Right atrium auricular region (tissue), 2 donors: ENCODE results near the gene DAAM2. TPM values are rescaled to one million over a fixed set of nuclear protein-coding genes. Genes with fewer than 3 reads are reported as not detected.
A peak's percentile ranks its signal among the peaks of the same experiment; 100 is the strongest.

Experiments used
- DNase-seq: peaks from one replicate; pipeline ENCODE4 v3.0.0-alpha.2; 2019; ENCODE audit warnings: low spot score
- H3K27ac ChIP-seq, 2 donors: fragments of 200-600 bp; sonication (generic); 1 replicate in 1 of 2; 2 replicates in 1 of 2; pipeline ENCODE4 v1.5.1; 2016 to 2019
- H3K27me3 ChIP-seq, 2 donors: fragments of 200-600 bp; sonication (generic); one replicate each; pipeline versions ENCODE4 v1.5.1 to v1.6.0; 2017 to 2019
- H3K36me3 ChIP-seq: fragments of 200-600 bp; sonication (generic); one replicate; pipeline ENCODE4 v1.5.1; 2016
- H3K4me1 ChIP-seq, 2 donors: fragments of 200-600 bp; sonication (generic); one replicate each; pipeline versions ENCODE4 v1.5.1 to v1.6.0; 2017 to 2019
- H3K4me3 ChIP-seq, 2 donors: fragments of 200-600 bp; sonication (generic); 1 replicate in 1 of 2; 2 replicates in 1 of 2; pipeline ENCODE4 v1.5.1; 2017 to 2019; ENCODE audit warnings: mild to moderate bottlenecking in 1 of 2, moderate library complexity in 1 of 2
- H3K9me3 ChIP-seq, 2 donors: fragments of 200-600 bp; sonication (generic); one replicate each; pipeline ENCODE4 v1.5.1; 2019
- CTCF ChIP-seq, 2 donors: fragments of 200-600 bp; sonication (generic); IDR thresholded peaks; one replicate each; pipeline ENCODE4 v1.5.1; 2019; ENCODE audit warnings: antibody characterized with exemption in 2 of 2
- total RNA-seq, 2 donors: library from RNA; depleted of rRNA; stranded (reverse); fragments of >200 nt; gene quantifications; one replicate each; pipeline ENCODE4 v1.1.0, GENCODE V29; 2016

DAAM2 gene
- total RNA-seq, 2 donors from 2014 or later, result 8.3 to 9.7 TPM

- no peak for DNase-seq
- Histone ChIP-seq H3K27me3 (no peaks in the 10 kb centered on the region), H3K9me3 (no peaks in the 10 kb centered on the region), H3K27ac (no peak overlapping the region), H3K4me1 (peaks cover 0 to 18% of the 10 kb centered on the region in 2 donors), H3K4me3 (no peak overlapping the region), H3K36me3 (no peaks in the 10 kb centered on the region)
- TF ChIP-seq CTCF (IDR thresholded peaks at IDR 0.05), result no peak
Measured at GRCh38 chr6:39808346-39808745, 16.2 kb downstream of the DAAM2 start.

GRCh38 chr6:39808964-39809363 is 16.8 kb downstream of the DAAM2 start:
- no peak for DNase-seq
- no peaks in the 10 kb centered on the region for H3K9me3 ChIP-seq
- no peak overlapping the region for H3K4me3 ChIP-seq
- no peaks in the 10 kb centered on the region for H3K27me3 ChIP-seq
- H3K36me3 ChIP-seq, result no peaks in the 10 kb centered on the region
- no peak overlapping the region for H3K27ac ChIP-seq
- H3K4me1 ChIP-seq, result peaks cover 0 to 21% of the 10 kb centered on the region in 2 donors
- no peak for TF ChIP-seq CTCF (IDR thresholded peaks at IDR 0.05)

GRCh38 chr6:39811835-39812345 is 19.7 kb downstream of the DAAM2 start:
- Histone ChIP-seq H3K9me3 (no peaks in the 10 kb centered on the region), H3K36me3 (no peaks in the 10 kb centered on the region), H3K4me3 (no peak overlapping the region), H3K4me1 (peaks cover 0 to 21% of the 10 kb centered on the region in 2 donors), H3K27me3 (no peaks in the 10 kb centered on the region), H3K27ac (no peak overlapping the region)
- TF ChIP-seq CTCF (IDR thresholded peaks at IDR 0.05), result no peak
- DNase-seq, result no peak

- H3K4me1 ChIP-seq, result peaks cover 0 to 21% of the 10 kb centered on the region in 2 donors
Measured at GRCh38 chr6:39812496-39812852, 20.3 kb downstream of the DAAM2 start.

GRCh38 chr6:39812853-39813533 is 20.8 kb downstream of the DAAM2 start:
- Histone ChIP-seq H3K4me1 (peaks cover 0 to 21% of the 10 kb centered on the region in 2 donors), H3K36me3 (no peaks in the 10 kb centered on the region), H3K27me3 (no peaks in the 10 kb centered on the region), H3K9me3 (no peaks in the 10 kb centered on the region), H3K27ac (peak overlapping the region; percentile 0 to 21), H3K4me3 (no peak overlapping the region)
- TF ChIP-seq CTCF (IDR thresholded peaks at IDR 0.05), result peak in 1 of 2 donors; percentile 32
- DNase-seq, result no peak

More at GRCh38 chr6:39812496-39812852, 20.3 kb downstream of the DAAM2 start:
- H3K4me3 ChIP-seq, result no peak overlapping the region
- no peak for TF ChIP-seq CTCF (IDR thresholded peaks at IDR 0.05)
- no peaks in the 10 kb centered on the region for H3K27me3 ChIP-seq
- no peak for DNase-seq
- no peaks in the 10 kb centered on the region for H3K36me3 ChIP-seq
- peak overlapping the region in 1 of 2 donors; percentile 0 for H3K27ac ChIP-seq
- no peaks in the 10 kb centered on the region for H3K9me3 ChIP-seq

- H3K27ac ChIP-seq, result no peak overlapping the region
- no peaks in the 10 kb centered on the region for H3K36me3 ChIP-seq
- H3K4me3 ChIP-seq, result no peak overlapping the region
- no peak for DNase-seq
- H3K4me1 ChIP-seq, result peaks cover 0 to 21% of the 10 kb centered on the region in 2 donors
- H3K9me3 ChIP-seq, result no peaks in the 10 kb centered on the region
- H3K27me3 ChIP-seq, result no peaks in the 10 kb centered on the region
- TF ChIP-seq CTCF (IDR thresholded peaks at IDR 0.05), result no peak
Measured at GRCh38 chr6:39814236-39814635, 22.1 kb downstream of the DAAM2 start.
